Osteoblast (primary cell): ENCODE data around the gene TCP11L1. TPM values are rescaled to one million over a fixed set of nuclear protein-coding genes. Genes with fewer than 3 reads are reported as not detected.
A peak's percentile ranks its signal among the peaks of the same experiment; 100 is the strongest.
"Not testable (repeated sequence)": the region's sequence is repeated elsewhere in the genome, so short reads cannot be mapped to it uniquely, and the experiment has no call there.

Experiments
- DNase-seq: peaks from one replicate; pipeline ENCODE4 v3.0.0; 2011; ENCODE audit warnings: low spot score, mixed read lengths; ENCODE audit not compliant: insufficient read length; ENCODE audit errors: missing footprints
- H2AFZ ChIP-seq: 2 replicates; pipeline ENCODE4 v1.6.0; 2011; ENCODE audit warnings: mild to moderate bottlenecking, low read length
- H3K27ac ChIP-seq: 2 replicates; pipeline ENCODE4 v1.5.1; 2011; ENCODE audit warnings: mild to moderate bottlenecking, low read depth, low read length, moderate library complexity
- H3K27me3 ChIP-seq: 2 replicates; pipeline ENCODE4 v1.6.0; 2012; ENCODE audit warnings: mild to moderate bottlenecking, control low read depth, inconsistent platforms, low read length, moderate library complexity; ENCODE audit not compliant: insufficient read depth
- H3K36me3 ChIP-seq: 2 replicates; pipeline ENCODE4 v1.5.1; 2011; ENCODE audit warnings: mild to moderate bottlenecking, low read length, control low read depth, moderate library complexity; ENCODE audit not compliant: insufficient read depth
- H3K4me1 ChIP-seq: 2 replicates; pipeline ENCODE4 v1.5.1; 2011; ENCODE audit warnings: mild to moderate bottlenecking, low read length, control low read depth, moderate library complexity; ENCODE audit not compliant: insufficient read depth
- H3K4me2 ChIP-seq: 2 replicates; pipeline ENCODE4 v1.6.0; 2011; ENCODE audit warnings: mild to moderate bottlenecking, low read length; ENCODE audit not compliant: insufficient read depth
- H3K4me3 ChIP-seq: fragments of 200-600 bp; sonication (generic); 3 replicates; pipeline ENCODE4 v1.5.1; 2012; ENCODE audit warnings: mild to moderate bottlenecking, low read length, inconsistent platforms; ENCODE audit not compliant: insufficient read depth
- H3K79me2 ChIP-seq: 2 replicates; pipeline ENCODE4 v1.6.0; 2012; ENCODE audit warnings: mild to moderate bottlenecking, low read length, control low read depth, inconsistent platforms; ENCODE audit not compliant: insufficient read depth
- H3K9me3 ChIP-seq: 2 replicates; pipeline ENCODE4 v1.5.1; 2011; ENCODE audit warnings: low read depth, low read length, control low read depth
- H4K20me1 ChIP-seq: 2 replicates; pipeline ENCODE4 v1.6.0; 2012; ENCODE audit warnings: mild to moderate bottlenecking, low read length, control low read depth; ENCODE audit not compliant: insufficient read depth
- total RNA-seq: library from RNA; depleted of rRNA; stranded (reverse); fragments of >200 nt; gene quantifications from 2 replicates; pipeline ENCODE4 v1.2.3, GENCODE V29; 2012
- TF ChIP-seq, protein P1 (sequence below): IDR thresholded peaks from 2 replicates; pipeline ENCODE4 v1.5.1; 2011; ENCODE audit warnings: mild to moderate bottlenecking, low read depth, low read length, moderate library complexity; ENCODE audit errors: extremely low read depth

The TCP11L1 gene
- total RNA-seq, 1 donor: 35.8 TPM

- Histone ChIP-seq H3K79me2 (peaks cover 12% of the 10 kb centered on the region), H3K4me2 (peak overlapping the region; percentile 34), H3K36me3 (peaks cover 9% of the 10 kb centered on the region), H4K20me1 (peaks cover 3% of the 10 kb centered on the region), H3K4me3 (no peak overlapping the region), H3K27me3 (no peaks in the 10 kb centered on the region), H3K9me3 (no peaks in the 10 kb centered on the region), H2AFZ (no peak overlapping the region), H3K4me1 (peaks cover 19% of the 10 kb centered on the region), H3K27ac (no peak overlapping the region)
- TF ChIP-seq, protein P1, sequence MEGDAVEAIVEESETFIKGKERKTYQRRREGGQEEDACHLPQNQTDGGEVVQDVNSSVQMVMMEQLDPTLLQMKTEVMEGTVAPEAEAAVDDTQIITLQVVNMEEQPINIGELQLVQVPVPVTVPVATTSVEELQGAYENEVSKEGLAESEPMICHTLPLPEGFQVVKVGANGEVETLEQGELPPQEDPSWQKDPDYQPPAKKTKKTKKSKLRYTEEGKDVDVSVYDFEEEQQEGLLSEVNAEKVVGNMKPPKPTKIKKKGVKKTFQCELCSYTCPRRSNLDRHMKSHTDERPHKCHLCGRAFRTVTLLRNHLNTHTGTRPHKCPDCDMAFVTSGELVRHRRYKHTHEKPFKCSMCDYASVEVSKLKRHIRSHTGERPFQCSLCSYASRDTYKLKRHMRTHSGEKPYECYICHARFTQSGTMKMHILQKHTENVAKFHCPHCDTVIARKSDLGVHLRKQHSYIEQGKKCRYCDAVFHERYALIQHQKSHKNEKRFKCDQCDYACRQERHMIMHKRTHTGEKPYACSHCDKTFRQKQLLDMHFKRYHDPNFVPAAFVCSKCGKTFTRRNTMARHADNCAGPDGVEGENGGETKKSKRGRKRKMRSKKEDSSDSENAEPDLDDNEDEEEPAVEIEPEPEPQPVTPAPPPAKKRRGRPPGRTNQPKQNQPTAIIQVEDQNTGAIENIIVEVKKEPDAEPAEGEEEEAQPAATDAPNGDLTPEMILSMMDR: no peak
- DNase-seq: no peak
Observed at GRCh38 chr11:33028537-33028914, 10.8 kb upstream of the TCP11L1 start.

DNA sequence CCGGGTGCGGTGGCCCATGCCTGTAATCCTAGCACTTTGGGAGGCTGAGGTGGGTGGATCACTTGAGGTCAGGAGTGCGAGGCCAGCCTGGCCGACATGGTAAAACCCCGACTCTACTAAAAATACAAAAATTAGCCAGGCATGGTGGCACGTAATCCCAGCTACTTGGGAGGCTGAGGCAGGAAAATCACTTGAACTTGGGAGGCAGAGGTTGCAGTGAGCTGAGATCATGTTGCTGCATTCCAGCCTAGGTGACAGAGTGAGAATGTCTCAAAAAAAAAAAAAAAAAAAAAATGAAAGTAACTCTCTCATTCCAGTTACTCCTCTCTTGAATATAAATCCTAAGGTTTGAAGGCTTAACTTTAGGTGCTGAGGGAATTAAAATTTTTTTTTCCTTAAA is 10.2 kb upstream of the TCP11L1 start:
- H3K4me1 ChIP-seq: peaks cover 19% of the 10 kb centered on the region
- H3K27ac ChIP-seq, H2AFZ ChIP-seq, H3K4me3 ChIP-seq, H3K79me2 ChIP-seq, H3K27me3 ChIP-seq, DNase-seq, H3K36me3 ChIP-seq, H3K9me3 ChIP-seq, H4K20me1 ChIP-seq, H3K4me2 ChIP-seq: not testable (repeated sequence)

GRCh38 chr11:33033493-33033892 is 5.9 kb upstream of the TCP11L1 start:
- Histone ChIP-seq H3K9me3 (no peaks in the 10 kb centered on the region), H3K4me3 (no peak overlapping the region), H3K4me2 (no peak overlapping the region), H2AFZ (no peak overlapping the region), H3K79me2 (no peaks in the 10 kb centered on the region), H3K36me3 (peaks cover 9% of the 10 kb centered on the region), H3K27ac (no peak overlapping the region), H3K4me1 (peaks cover 2% of the 10 kb centered on the region), H4K20me1 (no peaks in the 10 kb centered on the region), H3K27me3 (no peaks in the 10 kb centered on the region)
- TF ChIP-seq, protein P1: no peak
- no peak for DNase-seq

- H3K4me3 ChIP-seq: no peak overlapping the region
- H4K20me1 ChIP-seq: no peaks in the 10 kb centered on the region
- H3K4me2 ChIP-seq: no peak overlapping the region
- TF ChIP-seq, protein P1: no peak
- no peaks in the 10 kb centered on the region for H3K4me1 ChIP-seq
- no peaks in the 10 kb centered on the region for H3K9me3 ChIP-seq
- H3K79me2 ChIP-seq: peaks cover 3% of the 10 kb centered on the region
- DNase-seq: no peak
- H3K36me3 ChIP-seq: peaks cover 9% of the 10 kb centered on the region
- no peaks in the 10 kb centered on the region for H3K27me3 ChIP-seq
- H3K27ac ChIP-seq: no peak overlapping the region
- no peak overlapping the region for H2AFZ ChIP-seq
Observed at GRCh38 chr11:33035011-33035410, 4.4 kb upstream of the TCP11L1 start.
